ENCODE results near the gene RNU11. TPM values are rescaled to one million over a fixed set of nuclear protein-coding genes. Genes with fewer than 3 reads are reported as not detected.
"Not testable (repeated sequence)": the region's sequence is repeated elsewhere in the genome, so short reads cannot be mapped to it uniquely, and the experiment has no call there.

The RNU11 gene
- total RNA-seq, 1 donor from 2014 or later = not detected

DNA sequence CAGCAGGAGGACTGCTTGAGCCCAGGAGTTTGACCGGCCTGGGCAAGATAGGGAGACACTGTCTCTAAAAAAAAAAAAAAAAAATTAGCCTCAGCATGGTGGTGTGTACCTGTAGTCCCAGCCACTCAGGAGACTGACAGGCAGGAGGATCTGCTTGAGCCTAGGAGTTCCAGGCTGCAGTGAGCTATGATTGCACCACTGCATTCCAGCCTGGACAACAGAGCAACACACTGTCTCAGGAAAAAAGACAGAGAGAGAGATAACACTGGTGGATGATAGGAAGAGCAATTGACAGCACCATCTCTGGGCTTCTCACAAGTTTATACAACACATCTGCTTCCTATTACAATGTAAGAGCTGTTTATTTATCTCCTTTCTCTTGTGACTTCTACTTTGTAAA is 2.4 kb upstream of the RNU11 start:
- Histone ChIP-seq H3K27ac (peak overlapping the region; percentile 88), H3K27me3 (no peaks in the 10 kb centered on the region), H3K4me3 (no peak overlapping the region), H3K4me1 (peaks cover 43% of the 10 kb centered on the region), H3K36me3 (no peaks in the 10 kb centered on the region), H3K9me3 (no peaks in the 10 kb centered on the region)
- DNase-seq (ENCODE audit: extremely low spot score in 2 of 2) = no peak
- intact Hi-C loops (cut with DNase I) = loop anchor here (10.0 kb wide), 2 partner anchors 89 to 229 kb away; partner anchors contain the start of gene YTHDF2
- TF ChIP-seq, protein P1, sequence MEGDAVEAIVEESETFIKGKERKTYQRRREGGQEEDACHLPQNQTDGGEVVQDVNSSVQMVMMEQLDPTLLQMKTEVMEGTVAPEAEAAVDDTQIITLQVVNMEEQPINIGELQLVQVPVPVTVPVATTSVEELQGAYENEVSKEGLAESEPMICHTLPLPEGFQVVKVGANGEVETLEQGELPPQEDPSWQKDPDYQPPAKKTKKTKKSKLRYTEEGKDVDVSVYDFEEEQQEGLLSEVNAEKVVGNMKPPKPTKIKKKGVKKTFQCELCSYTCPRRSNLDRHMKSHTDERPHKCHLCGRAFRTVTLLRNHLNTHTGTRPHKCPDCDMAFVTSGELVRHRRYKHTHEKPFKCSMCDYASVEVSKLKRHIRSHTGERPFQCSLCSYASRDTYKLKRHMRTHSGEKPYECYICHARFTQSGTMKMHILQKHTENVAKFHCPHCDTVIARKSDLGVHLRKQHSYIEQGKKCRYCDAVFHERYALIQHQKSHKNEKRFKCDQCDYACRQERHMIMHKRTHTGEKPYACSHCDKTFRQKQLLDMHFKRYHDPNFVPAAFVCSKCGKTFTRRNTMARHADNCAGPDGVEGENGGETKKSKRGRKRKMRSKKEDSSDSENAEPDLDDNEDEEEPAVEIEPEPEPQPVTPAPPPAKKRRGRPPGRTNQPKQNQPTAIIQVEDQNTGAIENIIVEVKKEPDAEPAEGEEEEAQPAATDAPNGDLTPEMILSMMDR (IDR thresholded peaks at IDR 0.05) = no peak
- TF ChIP-seq POLR2AphosphoS5 (IDR thresholded peaks at IDR 0.05; ENCODE audit: insufficient read depth in 1 of 2, low read depth in 1 of 2) (no peak), POLR2A (IDR thresholded peaks at IDR 0.05) (no peak)

DNA sequence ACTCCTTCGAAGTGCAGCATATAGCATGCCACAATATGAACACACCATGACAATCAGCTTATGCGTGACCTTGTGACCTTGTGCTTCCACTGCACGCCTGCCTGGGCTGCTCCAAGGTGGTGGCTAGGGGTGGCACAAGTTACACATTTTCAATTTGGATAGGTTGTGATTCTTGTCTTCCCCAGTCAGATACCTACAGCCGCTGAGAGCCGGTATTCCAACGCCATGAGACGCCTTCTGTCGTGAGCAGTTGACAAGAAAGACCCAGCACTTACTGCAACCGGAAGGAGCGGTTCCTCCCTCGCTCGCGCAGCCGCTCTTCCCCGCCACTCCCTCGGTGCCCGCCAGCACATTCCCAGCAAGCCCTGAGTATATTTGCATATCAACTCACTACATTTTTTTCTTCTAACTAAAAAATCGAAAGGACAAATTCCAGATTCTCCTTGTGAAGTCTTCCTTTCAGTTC is 359 bp upstream of the RNU11 start:
- Histone ChIP-seq H3K9me3 (no peaks in the 10 kb centered on the region), H3K36me3 (no peaks in the 10 kb centered on the region), H3K27me3 (no peaks in the 10 kb centered on the region), H3K4me1 (peaks cover 32% of the 10 kb centered on the region), H3K27ac (peak overlapping the region; percentile 88), H3K4me3 (peak overlapping the region; percentile 39 to 42)
- DNase-seq (ENCODE audit: extremely low spot score in 2 of 2) = peak in 1 of 2 donors; percentile 94
- TF ChIP-seq POLR2A (IDR thresholded peaks at IDR 0.05) (no peak), POLR2AphosphoS5 (IDR thresholded peaks at IDR 0.05; ENCODE audit: insufficient read depth in 1 of 2, low read depth in 1 of 2) (peak; percentile 92 to 98)
- intact Hi-C loops (cut with DNase I) = loop anchor here (10.0 kb wide), 2 partner anchors 87 to 227 kb away; partner anchors contain the start of gene YTHDF2

DNA sequence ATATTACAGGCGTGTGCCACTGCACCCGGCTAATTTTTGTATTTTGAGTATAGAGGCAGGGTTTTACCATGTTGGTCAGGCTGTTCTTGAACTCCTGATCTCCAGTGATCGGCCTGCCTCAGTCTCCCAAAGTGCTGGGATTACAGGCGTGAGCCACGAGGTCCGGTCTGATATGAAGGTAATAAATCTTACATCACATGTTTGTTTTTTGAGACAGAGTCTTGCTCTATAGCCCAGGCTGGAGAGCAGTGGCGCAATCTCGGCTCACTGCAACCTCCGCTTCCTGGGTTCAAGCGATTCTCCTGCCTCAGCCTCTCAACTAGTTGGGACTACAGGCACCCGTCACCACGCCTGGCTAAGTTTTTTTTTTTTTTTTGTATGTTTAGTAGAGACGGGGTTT is 4.7 kb downstream of the RNU11 start:
- intact Hi-C loops (cut with DNase I); H3K4me1 ChIP-seq; DNase-seq (ENCODE audit: extremely low spot score in 2 of 2): not testable (repeated sequence)

DNA sequence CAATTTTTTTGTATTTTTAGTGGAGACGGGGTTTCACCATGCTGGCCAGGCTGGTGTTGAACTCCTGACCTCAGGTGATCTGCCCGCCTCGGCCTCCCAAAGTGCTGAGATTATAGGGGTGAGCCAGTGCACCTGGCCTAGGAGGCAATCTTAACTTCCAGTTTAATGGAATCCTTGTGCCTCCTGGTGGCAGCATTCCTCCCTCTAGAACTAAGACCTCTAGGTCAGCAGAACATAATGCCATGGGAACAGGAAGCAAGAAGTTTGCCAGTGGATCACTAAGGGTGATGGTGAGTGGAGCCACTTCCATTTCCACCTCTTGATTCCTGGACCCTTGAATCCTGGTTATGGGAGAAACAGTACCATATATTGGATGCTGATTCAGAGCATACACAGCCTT is 5.5 kb downstream of the RNU11 start:
- DNase-seq (ENCODE audit: extremely low spot score in 2 of 2); H3K4me1 ChIP-seq; H3K9me3 ChIP-seq; H3K27ac ChIP-seq; H3K4me3 ChIP-seq; H3K27me3 ChIP-seq; H3K36me3 ChIP-seq; intact Hi-C loops (cut with DNase I): not testable (repeated sequence)

More for the DNA sequence above, 4.7 kb downstream of the RNU11 start:
- not testable (repeated sequence) for H3K9me3 ChIP-seq, H3K27me3 ChIP-seq, H3K27ac ChIP-seq, H3K4me3 ChIP-seq, H3K36me3 ChIP-seq

DNA sequence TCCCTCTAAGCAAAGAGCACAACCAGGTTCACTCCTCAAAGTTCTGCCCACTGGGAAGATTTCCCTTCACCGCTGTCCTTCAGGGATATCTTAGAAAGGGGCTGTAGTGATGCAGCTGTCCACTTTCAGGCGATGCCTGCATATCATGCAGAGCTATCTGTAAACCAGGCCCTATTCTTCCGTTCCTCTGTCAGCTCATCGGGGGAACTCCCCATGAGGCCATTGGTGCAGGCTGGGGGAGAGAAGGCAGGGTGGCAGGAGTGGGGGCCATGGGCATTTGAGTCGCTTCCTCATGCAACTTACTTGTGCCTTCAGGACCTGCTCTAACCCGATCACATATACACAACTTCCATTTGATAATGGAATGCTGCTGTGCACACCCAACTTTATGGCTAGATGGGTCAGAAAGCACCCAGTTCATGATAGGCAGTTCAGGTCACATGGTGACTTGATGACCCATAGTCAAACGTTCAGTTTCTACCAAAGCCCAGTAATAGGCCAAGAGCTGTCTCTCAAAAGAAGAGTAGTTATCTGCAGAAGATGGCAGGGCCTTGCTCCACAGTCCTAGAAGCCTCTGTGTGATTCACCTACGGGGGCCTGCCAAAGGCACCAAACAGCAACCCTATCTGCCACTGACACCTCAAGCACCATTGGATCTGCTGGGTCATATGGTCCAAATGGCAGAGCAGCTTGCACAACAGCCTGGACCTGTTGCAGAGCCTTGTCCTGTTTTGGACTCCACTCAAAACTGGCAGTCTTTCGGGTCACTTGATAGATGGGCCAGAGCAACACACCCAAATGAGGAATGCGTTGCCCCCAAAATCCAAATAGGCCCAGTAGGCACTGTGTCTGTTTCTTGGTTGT is 7.3 kb downstream of the RNU11 start:
- H3K27ac ChIP-seq; H3K4me1 ChIP-seq; H3K4me3 ChIP-seq; H3K9me3 ChIP-seq; H3K27me3 ChIP-seq; DNase-seq (ENCODE audit: extremely low spot score in 2 of 2); intact Hi-C loops (cut with DNase I); H3K36me3 ChIP-seq: not testable (repeated sequence)

DNA sequence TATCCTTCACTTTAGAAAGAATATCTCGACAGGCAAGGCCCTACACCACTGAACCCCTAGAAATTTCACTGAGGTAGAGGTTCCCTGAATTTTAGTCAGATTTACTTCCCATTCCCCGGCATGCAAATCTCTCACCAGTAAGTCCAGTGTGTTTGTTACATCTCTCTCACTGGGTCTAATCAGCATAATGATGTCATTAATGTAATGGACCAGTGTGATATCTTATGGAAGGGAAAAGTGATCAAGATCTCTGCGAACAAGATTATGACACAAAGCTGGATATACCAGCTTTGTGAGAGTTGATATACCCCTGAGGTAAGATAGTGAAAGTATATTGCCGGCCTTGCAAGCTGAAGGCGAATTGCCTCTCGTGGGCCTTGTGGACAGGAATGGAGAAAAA is 7.9 kb downstream of the RNU11 start:
- no peaks in the 10 kb centered on the region for H3K36me3 ChIP-seq

More for the DNA sequence above, 7.9 kb downstream of the RNU11 start:
- intact Hi-C loops (cut with DNase I) = no loop called here
- Histone ChIP-seq H3K9me3 (no peaks in the 10 kb centered on the region), H3K27ac (no peak overlapping the region), H3K4me3 (no peak overlapping the region), H3K27me3 (no peaks in the 10 kb centered on the region), H3K4me1 (no peaks in the 10 kb centered on the region)
- TF ChIP-seq POLR2A (IDR thresholded peaks at IDR 0.05) (no peak), POLR2AphosphoS5 (IDR thresholded peaks at IDR 0.05; ENCODE audit: insufficient read depth in 1 of 2, low read depth in 1 of 2) (no peak)
- TF ChIP-seq, protein P1 (IDR thresholded peaks at IDR 0.05) = no peak
- no peak for DNase-seq (ENCODE audit: extremely low spot score in 2 of 2)
